Liver (tissue), 9 donors: Measurements from ENCODE around the gene AMPH. TPM values are rescaled to one million over a fixed set of nuclear protein-coding genes. Genes with fewer than 3 reads are reported as not detected.

ENCODE experiments used
- DNase-seq: peaks from one replicate; pipeline ENCODE4 v3.0.0-alpha.2; 2017; ENCODE audit warnings: low spot score
- H3K27ac ChIP-seq, 2 donors: one replicate each; pipeline ENCODE4 v1.7.0; 2013; ENCODE audit warnings: inconsistent platforms in 2 of 2, low read length in 2 of 2, control low read depth in 1 of 2, low read depth in 1 of 2, mild to moderate bottlenecking in 1 of 2
- H3K27me3 ChIP-seq, 4 donors: one replicate each; pipeline versions ENCODE4 v1.6.1 to v1.7.0; 2013; ENCODE audit warnings: low read length in 3 of 4, inconsistent platforms in 1 of 4, mild to moderate bottlenecking in 1 of 4, moderate library complexity in 1 of 4; ENCODE audit not compliant: control insufficient read depth in 4 of 4, insufficient read depth in 4 of 4
- H3K36me3 ChIP-seq, 4 donors: one replicate each; pipeline versions ENCODE4 v1.6.1 to v1.7.0; 2013; ENCODE audit warnings: low read length in 3 of 4, mild to moderate bottlenecking in 3 of 4, low read depth in 1 of 4, moderate library complexity in 1 of 4; ENCODE audit not compliant: control insufficient read depth in 4 of 4, insufficient read depth in 3 of 4
- H3K4me1 ChIP-seq, 4 donors: one replicate each; pipeline versions ENCODE4 v1.6.1 to v1.7.0; 2013; ENCODE audit warnings: low read length in 3 of 4, mild to moderate bottlenecking in 3 of 4, moderate library complexity in 1 of 4; ENCODE audit not compliant: control insufficient read depth in 4 of 4, insufficient read depth in 4 of 4
- H3K4me3 ChIP-seq, 3 donors: one replicate each; pipeline versions ENCODE4 v1.6.1 to v1.7.0; 2013; ENCODE audit warnings: low read length in 3 of 3, control low read depth in 1 of 3, low read depth in 1 of 3, mild to moderate bottlenecking in 1 of 3
- H3K9ac ChIP-seq, 2 donors: one replicate each; pipeline ENCODE4 v1.7.0; 2013; ENCODE audit warnings: low read length in 2 of 2, mild to moderate bottlenecking in 2 of 2, moderate library complexity in 2 of 2, control low read depth in 1 of 2, low read depth in 1 of 2
- H3K9me3 ChIP-seq, 4 donors: one replicate each; pipeline versions ENCODE4 v1.6.1 to v1.7.0; 2013; ENCODE audit warnings: low read length in 3 of 4; ENCODE audit not compliant: control insufficient read depth in 4 of 4
- EGR1 ChIP-seq, 2 donors: IDR thresholded peaks; 2 replicates each; pipeline ENCODE4 v1.6.1; 2016 to 2018; ENCODE audit warnings: antibody characterized with exemption in 2 of 2, low read depth in 2 of 2
- FOXA1 ChIP-seq: IDR thresholded peaks from 2 replicates; pipeline ENCODE4 v1.6.1; 2016; ENCODE audit warnings: antibody characterized with exemption
- FOXA2 ChIP-seq: IDR thresholded peaks from 2 replicates; pipeline ENCODE4 v1.6.1; 2016; ENCODE audit warnings: antibody characterized with exemption
- GABPA ChIP-seq, 2 donors: IDR thresholded peaks in 1 of 2; conservative IDR thresholded peaks in 1 of 2; 2 replicates each; pipeline ENCODE4 v1.6.1; 2016; ENCODE audit warnings: antibody characterized with exemption in 2 of 2, mild to moderate bottlenecking in 1 of 2, moderate library complexity in 1 of 2
- HNF4A ChIP-seq, 2 donors: conservative IDR thresholded peaks; 2 replicates each; pipeline ENCODE4 v1.6.1; 2016; ENCODE audit warnings: antibody characterized with exemption in 2 of 2, mild to moderate bottlenecking in 2 of 2
- JUND ChIP-seq, 2 donors: IDR thresholded peaks; 2 replicates each; pipeline ENCODE4 v1.6.1; 2016; ENCODE audit warnings: antibody characterized with exemption in 2 of 2
- NR2F2 ChIP-seq: IDR thresholded peaks from 2 replicates; pipeline ENCODE4 v1.6.1; 2016; ENCODE audit warnings: antibody characterized with exemption
- RAD21 ChIP-seq, 2 donors: IDR thresholded peaks; 2 replicates each; pipeline ENCODE4 v1.6.1; 2016; ENCODE audit warnings: antibody characterized with exemption in 2 of 2, mild to moderate bottlenecking in 2 of 2
- RXRA ChIP-seq, 2 donors: IDR thresholded peaks; 2 replicates each; pipeline ENCODE4 v1.6.1; 2017 to 2018; ENCODE audit warnings: antibody characterized with exemption in 2 of 2, mild to moderate bottlenecking in 1 of 2
- TAF1 ChIP-seq: conservative IDR thresholded peaks from 2 replicates; pipeline ENCODE4 v1.6.1; 2016; ENCODE audit warnings: antibody characterized with exemption, mild to moderate bottlenecking
- YY1 ChIP-seq: IDR thresholded peaks from 2 replicates; pipeline ENCODE4 v1.6.1; 2016; ENCODE audit warnings: antibody characterized with exemption, mild to moderate bottlenecking
- WGBS: extraction: QIAGEN DNeasy Blood & Tissue Kit; methylation state at CpG from one replicate; pipeline ENCODE4 v1.1.7; 2013; 5-methylcytosine and 5-hydroxymethylcytosine counted together
- polyA plus RNA-seq, 2 donors: library from polyadenylated mRNA; stranded (reverse) in 1 of 2; unstranded in 1 of 2; fragments of 200-250 nt in 1 of 2; fragments of >200 nt in 1 of 2; fragmentation: Nextera tagmentation in 1 of 2; extraction: Ambion mirVana in 1 of 2; gene quantifications; one replicate each; pipeline versions ENCODE4 v1.2.1 to v1.2.3, GENCODE V29; 2013 to 2015
- total RNA-seq, 2 donors: library from RNA; depleted of rRNA; stranded (reverse); fragments of >200 nt; gene quantifications; one replicate each; pipeline ENCODE4 v1.2.3, GENCODE V29; 2014
- TF ChIP-seq, protein P1 (sequence below): IDR thresholded peaks from 2 replicates; pipeline ENCODE4 v1.6.1; 2016; ENCODE audit warnings: antibody characterized with exemption
- TF ChIP-seq, protein P2 (sequence below): fragments of 150-350 bp; IDR thresholded peaks from 2 replicates; pipeline ENCODE4 v1.5.1; 2017; ENCODE audit warnings: improper control_type of control experiment, low read depth, low read length; ENCODE audit not compliant: missing input control
- TF ChIP-seq, protein P3 (sequence below): IDR thresholded peaks from 2 replicates; pipeline ENCODE4 v1.6.1; 2016; ENCODE audit warnings: antibody characterized with exemption
- TF ChIP-seq, protein P4 (sequence below): IDR thresholded peaks from 2 replicates; pipeline ENCODE4 v1.6.1; 2016; ENCODE audit warnings: antibody characterized with exemption
- donor health status: healthy.
- donor health status: healthy.
- donor health status: healthy.
- donor health status: healthy.
- donor health status: healthy.

The AMPH gene
- total and polyA plus RNA-seq, 4 donors, result 0.13 to 0.25 (median 0.20) TPM

DNA sequence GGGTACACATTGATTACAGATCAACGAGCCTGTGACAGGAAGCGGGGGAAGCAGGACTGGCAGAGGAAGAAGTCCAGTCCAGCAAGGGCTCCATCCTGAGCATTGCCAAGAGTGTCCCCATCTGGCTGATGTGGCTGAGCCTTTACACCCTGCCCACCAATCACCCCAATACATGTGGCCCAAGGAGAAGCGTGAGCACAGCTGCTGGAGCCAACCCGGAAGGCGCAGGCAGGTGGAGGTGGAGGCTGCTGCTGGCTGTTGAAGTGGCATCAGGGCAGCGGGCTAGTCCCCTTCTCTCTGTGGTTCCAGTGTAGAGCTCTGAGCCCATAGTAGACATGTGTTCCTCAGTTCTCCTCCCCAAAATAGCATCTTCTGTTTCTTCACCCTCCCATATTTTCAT is 6.8 kb upstream of the AMPH start:
- TF ChIP-seq, protein P1, sequence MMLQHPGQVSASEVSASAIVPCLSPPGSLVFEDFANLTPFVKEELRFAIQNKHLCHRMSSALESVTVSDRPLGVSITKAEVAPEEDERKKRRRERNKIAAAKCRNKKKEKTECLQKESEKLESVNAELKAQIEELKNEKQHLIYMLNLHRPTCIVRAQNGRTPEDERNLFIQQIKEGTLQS, result no peak
- WGBS, result 74% methylated on average over 6 of the region's 6 CpGs
- H3K27ac ChIP-seq, result no peak overlapping the region
- H3K36me3 ChIP-seq, result no peaks in the 10 kb centered on the region
- H3K4me1 ChIP-seq, result no peaks in the 10 kb centered on the region
- DNase-seq, result no peak
- no peak overlapping the region for H3K9ac ChIP-seq
- H3K9me3 ChIP-seq, result no peaks in the 10 kb centered on the region
- no peak overlapping the region for H3K4me3 ChIP-seq
- H3K27me3 ChIP-seq, result peaks cover 0 to 4% (median 0%) of the 10 kb centered on the region in 4 donors

DNA sequence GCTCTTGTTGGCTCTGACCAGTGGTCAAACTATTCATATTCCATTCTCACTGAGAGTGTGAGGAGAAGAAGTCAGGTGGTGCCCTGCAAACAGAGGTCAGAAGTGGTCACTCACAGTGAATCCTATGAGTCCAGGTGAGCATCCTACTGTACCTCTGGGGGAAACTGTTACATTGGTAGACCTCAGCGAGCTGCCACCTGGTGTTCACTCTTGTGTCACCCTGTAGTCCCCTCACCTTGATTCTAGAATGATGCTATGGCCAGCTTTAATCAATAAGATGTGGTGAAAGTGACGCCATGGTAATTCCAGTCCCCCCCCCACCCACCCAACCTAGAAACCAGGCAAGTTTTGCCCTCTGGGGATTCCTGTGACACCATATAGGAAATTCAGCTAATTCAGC is 1.2 kb upstream of the AMPH start:
- no peaks in the 10 kb centered on the region for H3K36me3 ChIP-seq
- no peak for DNase-seq
- 72% methylated on average over 2 of the region's 2 CpGs for WGBS
- no peak overlapping the region for H3K9ac ChIP-seq
- H3K4me3 ChIP-seq, result no peak overlapping the region
- H3K9me3 ChIP-seq, result no peaks in the 10 kb centered on the region
- TF ChIP-seq NR2F2, result no peak
- TF ChIP-seq HNF4A (conservative IDR thresholded peaks at IDR 0.05), result no peak
- TF ChIP-seq, protein P2, sequence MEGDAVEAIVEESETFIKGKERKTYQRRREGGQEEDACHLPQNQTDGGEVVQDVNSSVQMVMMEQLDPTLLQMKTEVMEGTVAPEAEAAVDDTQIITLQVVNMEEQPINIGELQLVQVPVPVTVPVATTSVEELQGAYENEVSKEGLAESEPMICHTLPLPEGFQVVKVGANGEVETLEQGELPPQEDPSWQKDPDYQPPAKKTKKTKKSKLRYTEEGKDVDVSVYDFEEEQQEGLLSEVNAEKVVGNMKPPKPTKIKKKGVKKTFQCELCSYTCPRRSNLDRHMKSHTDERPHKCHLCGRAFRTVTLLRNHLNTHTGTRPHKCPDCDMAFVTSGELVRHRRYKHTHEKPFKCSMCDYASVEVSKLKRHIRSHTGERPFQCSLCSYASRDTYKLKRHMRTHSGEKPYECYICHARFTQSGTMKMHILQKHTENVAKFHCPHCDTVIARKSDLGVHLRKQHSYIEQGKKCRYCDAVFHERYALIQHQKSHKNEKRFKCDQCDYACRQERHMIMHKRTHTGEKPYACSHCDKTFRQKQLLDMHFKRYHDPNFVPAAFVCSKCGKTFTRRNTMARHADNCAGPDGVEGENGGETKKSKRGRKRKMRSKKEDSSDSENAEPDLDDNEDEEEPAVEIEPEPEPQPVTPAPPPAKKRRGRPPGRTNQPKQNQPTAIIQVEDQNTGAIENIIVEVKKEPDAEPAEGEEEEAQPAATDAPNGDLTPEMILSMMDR, result no peak
- TF ChIP-seq, protein P3, sequence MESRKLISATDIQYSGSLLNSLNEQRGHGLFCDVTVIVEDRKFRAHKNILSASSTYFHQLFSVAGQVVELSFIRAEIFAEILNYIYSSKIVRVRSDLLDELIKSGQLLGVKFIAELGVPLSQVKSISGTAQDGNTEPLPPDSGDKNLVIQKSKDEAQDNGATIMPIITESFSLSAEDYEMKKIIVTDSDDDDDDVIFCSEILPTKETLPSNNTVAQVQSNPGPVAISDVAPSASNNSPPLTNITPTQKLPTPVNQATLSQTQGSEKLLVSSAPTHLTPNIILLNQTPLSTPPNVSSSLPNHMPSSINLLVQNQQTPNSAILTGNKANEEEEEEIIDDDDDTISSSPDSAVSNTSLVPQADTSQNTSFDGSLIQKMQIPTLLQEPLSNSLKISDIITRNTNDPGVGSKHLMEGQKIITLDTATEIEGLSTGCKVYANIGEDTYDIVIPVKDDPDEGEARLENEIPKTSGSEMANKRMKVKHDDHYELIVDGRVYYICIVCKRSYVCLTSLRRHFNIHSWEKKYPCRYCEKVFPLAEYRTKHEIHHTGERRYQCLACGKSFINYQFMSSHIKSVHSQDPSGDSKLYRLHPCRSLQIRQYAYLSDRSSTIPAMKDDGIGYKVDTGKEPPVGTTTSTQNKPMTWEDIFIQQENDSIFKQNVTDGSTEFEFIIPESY, result no peak
- no peak for TF ChIP-seq FOXA2
- no peak for TF ChIP-seq FOXA1
- no peak for TF ChIP-seq YY1
- TF ChIP-seq, protein P4, sequence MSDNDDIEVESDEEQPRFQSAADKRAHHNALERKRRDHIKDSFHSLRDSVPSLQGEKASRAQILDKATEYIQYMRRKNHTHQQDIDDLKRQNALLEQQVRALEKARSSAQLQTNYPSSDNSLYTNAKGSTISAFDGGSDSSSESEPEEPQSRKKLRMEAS, result no peak
- TF ChIP-seq RXRA (IDR thresholded peaks at IDR 0.05), result no peak
- no peak for TF ChIP-seq RAD21 (IDR thresholded peaks at IDR 0.05)
- no peak for TF ChIP-seq JUND (IDR thresholded peaks at IDR 0.05)
- TF ChIP-seq GABPA (IDR thresholded peaks at IDR 0.05 in 1 of 2, conservative IDR thresholded peaks at IDR 0.05 in 1 of 2), result no peak
- TF ChIP-seq EGR1 (IDR thresholded peaks at IDR 0.05; ENCODE audit: low read depth in 2 of 2), result no peak
- TF ChIP-seq TAF1, result no peak
- no peak overlapping the region for H3K27ac ChIP-seq
- H3K4me1 ChIP-seq, result peaks cover 0 to 8% (median 4%) of the 10 kb centered on the region in 4 donors
- peaks cover 0 to 15% (median 8%) of the 10 kb centered on the region in 4 donors for H3K27me3 ChIP-seq
